Measurements from ENCODE around the gene DEPDC4.
"Not testable (repeated sequence)": the region's sequence is repeated elsewhere in the genome, so short reads cannot be mapped to it uniquely, and the experiment has no call there.

DEPDC4 gene

DNA sequence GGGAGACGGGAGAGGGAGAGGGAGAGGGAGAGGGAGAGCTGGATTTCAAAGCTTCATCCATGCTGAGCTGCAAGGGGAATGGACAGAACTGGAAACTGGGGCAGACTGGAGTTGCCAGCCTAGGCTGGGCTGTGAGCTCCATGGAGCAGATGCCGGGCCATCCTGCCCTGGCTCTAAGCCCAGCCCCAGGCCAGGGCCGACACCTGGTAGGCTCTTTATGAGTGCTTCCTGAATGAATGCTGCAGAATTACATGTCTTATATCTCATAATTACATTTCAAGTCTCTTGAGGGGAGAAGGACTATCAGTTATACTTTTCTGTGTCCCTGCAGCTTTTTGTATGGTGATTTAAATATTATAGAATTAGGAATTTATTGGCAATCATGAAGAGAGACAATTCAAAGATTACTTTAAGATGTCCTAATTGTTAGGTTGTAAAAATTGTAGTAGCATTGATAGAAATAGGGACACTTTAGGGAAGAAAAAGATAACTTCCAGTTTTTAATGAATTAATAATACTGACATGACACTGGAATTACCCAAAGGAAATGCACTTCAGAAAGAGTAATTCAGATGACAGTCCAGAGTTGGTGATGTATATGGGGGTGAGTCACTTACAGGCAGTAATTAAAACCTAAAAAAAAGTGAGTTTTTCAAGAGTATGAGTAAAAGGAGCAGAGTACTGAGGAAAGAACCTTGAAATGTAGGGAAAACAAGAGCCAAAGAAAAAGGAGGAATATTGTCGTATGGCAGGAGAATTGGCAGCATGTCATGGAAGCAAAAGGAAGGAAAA, 29.1 kb upstream of the DEPDC4 start:
- H3K36me3 ChIP-seq (ENCODE audit: control insufficient read depth in 4 of 4, insufficient read depth in 4 of 4, low read length in 3 of 4) = peaks cover 17 to 43% (median 25%) of the 10 kb centered on the region in 4 experiments
- POLR2A ChIA-PET = no interaction called here
- peaks cover 0 to 10% (median 0%) of the 10 kb centered on the region in 5 experiments for H3K9me3 ChIP-seq (ENCODE audit: control extremely low read depth in 1 of 5, control insufficient read depth in 4 of 5, insufficient read depth in 2 of 5, low read depth in 1 of 5, low read length in 4 of 5)
- WGBS (ENCODE audit: insufficient coverage) = 100% methylated on average over 1 of the region's 4 CpGs
- H3K4me3 ChIP-seq (ENCODE audit: control insufficient read depth in 1 of 7, extremely low read depth in 1 of 7, insufficient read depth in 4 of 7, low read depth in 2 of 7, low read length in 6 of 7) = no peak overlapping the region
- H3K27me3 ChIP-seq (replicated peaks in 2 of 5; ENCODE audit: control insufficient read depth in 4 of 5, insufficient read depth in 5 of 5, low read length in 4 of 5) = no peaks in the 10 kb centered on the region
- H3K27ac ChIP-seq (ENCODE audit: insufficient read depth in 1 of 2, low read depth in 1 of 2, low read length in 2 of 2, poor library complexity in 1 of 2, severe bottlenecking in 2 of 2) = no peak overlapping the region
- DNase-seq = no peak
- CTCF ChIA-PET = interaction anchor here (1.3 kb wide), 1 partner anchor 20 kb away, joined by 3 read pairs; no protein-coding TSS in a partner anchor
- no peaks in the 10 kb centered on the region for H3K4me1 ChIP-seq (ENCODE audit: control extremely low read depth in 1 of 4, control insufficient read depth in 4 of 4, insufficient read depth in 4 of 4, low read length in 3 of 4)

GRCh38 chr12:100294366-100294765, 27.5 kb upstream of the DEPDC4 start:
- H3K27me3 ChIP-seq (replicated peaks in 2 of 5; ENCODE audit: control insufficient read depth in 4 of 5, insufficient read depth in 5 of 5, low read length in 4 of 5); H3K4me1 ChIP-seq (ENCODE audit: control extremely low read depth in 1 of 4, control insufficient read depth in 4 of 4, insufficient read depth in 4 of 4, low read length in 3 of 4); H3K4me3 ChIP-seq (ENCODE audit: control insufficient read depth in 1 of 7, extremely low read depth in 1 of 7, insufficient read depth in 4 of 7, low read depth in 2 of 7, low read length in 6 of 7); CTCF ChIA-PET; POLR2A ChIA-PET; H3K9me3 ChIP-seq (ENCODE audit: control extremely low read depth in 1 of 5, control insufficient read depth in 4 of 5, insufficient read depth in 2 of 5, low read depth in 1 of 5, low read length in 4 of 5); DNase-seq; H3K27ac ChIP-seq (ENCODE audit: insufficient read depth in 1 of 2, low read depth in 1 of 2, low read length in 2 of 2, poor library complexity in 1 of 2, severe bottlenecking in 2 of 2): not testable (repeated sequence)
- peaks cover 13 to 28% (median 22%) of the 10 kb centered on the region in 4 experiments for H3K36me3 ChIP-seq (ENCODE audit: control insufficient read depth in 4 of 4, insufficient read depth in 4 of 4, low read length in 3 of 4)
- no CpG with 5 or more reads among the region's 24 CpGs for WGBS (ENCODE audit: insufficient coverage)

GRCh38 chr12:100293017-100293416, 26.1 kb upstream of the DEPDC4 start:
- ChIA-PET CTCF (interaction anchor here (1.2 kb wide), 1 partner anchor 9 kb away, joined by 3 read pairs; no protein-coding TSS in a partner anchor), POLR2A (no interaction called here)
- Histone ChIP-seq H3K27ac (ENCODE audit: insufficient read depth in 1 of 2, low read depth in 1 of 2, low read length in 2 of 2, poor library complexity in 1 of 2, severe bottlenecking in 2 of 2) (no peak overlapping the region), H3K36me3 (ENCODE audit: control insufficient read depth in 4 of 4, insufficient read depth in 4 of 4, low read length in 3 of 4) (peaks cover 9 to 18% (median 16%) of the 10 kb centered on the region in 4 experiments), H3K4me1 (ENCODE audit: control extremely low read depth in 1 of 4, control insufficient read depth in 4 of 4, insufficient read depth in 4 of 4, low read length in 3 of 4) (no peaks in the 10 kb centered on the region), H3K4me3 (ENCODE audit: control insufficient read depth in 1 of 7, extremely low read depth in 1 of 7, insufficient read depth in 4 of 7, low read depth in 2 of 7, low read length in 6 of 7) (no peak overlapping the region), H3K27me3 (replicated peaks in 2 of 5; ENCODE audit: control insufficient read depth in 4 of 5, insufficient read depth in 5 of 5, low read length in 4 of 5) (no peaks in the 10 kb centered on the region), H3K9me3 (ENCODE audit: control extremely low read depth in 1 of 5, control insufficient read depth in 4 of 5, insufficient read depth in 2 of 5, low read depth in 1 of 5, low read length in 4 of 5) (no peaks in the 10 kb centered on the region)
- 80% methylated on average over 1 of the region's 1 CpG for WGBS (ENCODE audit: insufficient coverage)
- no peak for DNase-seq

- Histone ChIP-seq H3K36me3 (ENCODE audit: control insufficient read depth in 4 of 4, insufficient read depth in 4 of 4, low read length in 3 of 4) (peaks cover 10 to 21% (median 15%) of the 10 kb centered on the region in 4 experiments), H3K27me3 (replicated peaks in 2 of 5; ENCODE audit: control insufficient read depth in 4 of 5, insufficient read depth in 5 of 5, low read length in 4 of 5) (no peaks in the 10 kb centered on the region), H3K4me1 (ENCODE audit: control extremely low read depth in 1 of 4, control insufficient read depth in 4 of 4, insufficient read depth in 4 of 4, low read length in 3 of 4) (no peaks in the 10 kb centered on the region), H3K27ac (ENCODE audit: insufficient read depth in 1 of 2, low read depth in 1 of 2, low read length in 2 of 2, poor library complexity in 1 of 2, severe bottlenecking in 2 of 2) (no peak overlapping the region), H3K4me3 (ENCODE audit: control insufficient read depth in 1 of 7, extremely low read depth in 1 of 7, insufficient read depth in 4 of 7, low read depth in 2 of 7, low read length in 6 of 7) (no peak overlapping the region), H3K9me3 (ENCODE audit: control extremely low read depth in 1 of 5, control insufficient read depth in 4 of 5, insufficient read depth in 2 of 5, low read depth in 1 of 5, low read length in 4 of 5) (no peaks in the 10 kb centered on the region)
- CTCF ChIA-PET = no interaction called here
- DNase-seq = no peak
- no CpG with 5 or more reads among the region's 3 CpGs for WGBS (ENCODE audit: insufficient coverage)
- POLR2A ChIA-PET = interaction anchor here (0.5 kb wide), 1 partner anchor 22 kb away, joined by 4 read pairs; no protein-coding TSS in a partner anchor
Observed at GRCh38 chr12:100290016-100290415, 23.1 kb upstream of the DEPDC4 start.

GRCh38 chr12:100289038-100289437, 22.2 kb upstream of the DEPDC4 start:
- ChIA-PET CTCF (interaction anchor here (0.7 kb wide), 1 partner anchor 548 kb away, joined by 3 read pairs; no protein-coding TSS in a partner anchor), POLR2A (no interaction called here)
- Histone ChIP-seq H3K27ac (ENCODE audit: insufficient read depth in 1 of 2, low read depth in 1 of 2, low read length in 2 of 2, poor library complexity in 1 of 2, severe bottlenecking in 2 of 2) (no peak overlapping the region), H3K4me1 (ENCODE audit: control extremely low read depth in 1 of 4, control insufficient read depth in 4 of 4, insufficient read depth in 4 of 4, low read length in 3 of 4) (no peaks in the 10 kb centered on the region), H3K27me3 (replicated peaks in 2 of 5; ENCODE audit: control insufficient read depth in 4 of 5, insufficient read depth in 5 of 5, low read length in 4 of 5) (no peaks in the 10 kb centered on the region), H3K9me3 (ENCODE audit: control extremely low read depth in 1 of 5, control insufficient read depth in 4 of 5, insufficient read depth in 2 of 5, low read depth in 1 of 5, low read length in 4 of 5) (no peaks in the 10 kb centered on the region), H3K36me3 (ENCODE audit: control insufficient read depth in 4 of 4, insufficient read depth in 4 of 4, low read length in 3 of 4) (peaks cover 10 to 24% (median 15%) of the 10 kb centered on the region in 4 experiments), H3K4me3 (ENCODE audit: control insufficient read depth in 1 of 7, extremely low read depth in 1 of 7, insufficient read depth in 4 of 7, low read depth in 2 of 7, low read length in 6 of 7) (no peak overlapping the region)
- no peak for DNase-seq
- WGBS (ENCODE audit: insufficient coverage) = 100% methylated on average over 2 of the region's 5 CpGs

GRCh38 chr12:100284556-100284955, 17.7 kb upstream of the DEPDC4 start:
- CTCF ChIA-PET = interaction anchor here (1.0 to 2.2 kb wide), 4 partner anchors 8 to 50 kb away, joined by 3 to 5 read pairs (median 4); partner anchors contain the start of genes DEPDC4 and SCYL2
- 99% methylated on average over 8 of the region's 12 CpGs for WGBS (ENCODE audit: insufficient coverage)
- peaks cover 0 to 17% (median 5%) of the 10 kb centered on the region in 4 experiments for H3K36me3 ChIP-seq (ENCODE audit: control insufficient read depth in 4 of 4, insufficient read depth in 4 of 4, low read length in 3 of 4)

More at GRCh38 chr12:100284556-100284955, 17.7 kb upstream of the DEPDC4 start:
- not testable (repeated sequence) for H3K27me3 ChIP-seq (replicated peaks in 2 of 5; ENCODE audit: control insufficient read depth in 4 of 5, insufficient read depth in 5 of 5, low read length in 4 of 5); H3K27ac ChIP-seq (ENCODE audit: insufficient read depth in 1 of 2, low read depth in 1 of 2, low read length in 2 of 2, poor library complexity in 1 of 2, severe bottlenecking in 2 of 2); DNase-seq; H3K9me3 ChIP-seq (ENCODE audit: control extremely low read depth in 1 of 5, control insufficient read depth in 4 of 5, insufficient read depth in 2 of 5, low read depth in 1 of 5, low read length in 4 of 5); H3K4me3 ChIP-seq (ENCODE audit: control insufficient read depth in 1 of 7, extremely low read depth in 1 of 7, insufficient read depth in 4 of 7, low read depth in 2 of 7, low read length in 6 of 7); H3K4me1 ChIP-seq (ENCODE audit: control extremely low read depth in 1 of 4, control insufficient read depth in 4 of 4, insufficient read depth in 4 of 4, low read length in 3 of 4)
- POLR2A ChIA-PET = interaction anchor here (0.7 kb wide), 1 partner anchor 17 kb away, joined by 3 read pairs; no protein-coding TSS in a partner anchor
